Type B pancreatic cell (in vitro differentiated cells): ENCODE measurements around the gene HDLBP. TPM values are rescaled to one million over a fixed set of nuclear protein-coding genes. Genes with fewer than 3 reads are reported as not detected.

Experiments used
- DNase-seq: peaks from one replicate; pipeline ENCODE4 v3.0.0; 2021; ENCODE audit warnings: mixed read lengths; ENCODE audit not compliant: unreplicated experiment; ENCODE audit errors: extremely low spot score
- H3K27ac Mint-ChIP-seq: 2 replicates; pipeline ENCODE4 v1.8.0; 2021; ENCODE audit warnings: mild to moderate bottlenecking, mixed read lengths
- H3K27me3 Mint-ChIP-seq: 2 replicates; pipeline ENCODE4 v1.8.0; 2021; ENCODE audit warnings: mixed read lengths
- H3K36me3 Mint-ChIP-seq: 2 replicates; pipeline ENCODE4 v1.8.0; 2021; ENCODE audit warnings: mixed read lengths
- H3K4me1 Mint-ChIP-seq: one replicate; pipeline ENCODE4 v1.8.0; 2021; ENCODE audit warnings: mixed read lengths; ENCODE audit not compliant: unreplicated experiment
- H3K4me3 Mint-ChIP-seq: 2 replicates; pipeline ENCODE4 v1.8.0; 2021; ENCODE audit warnings: mild to moderate bottlenecking, mixed read lengths
- H3K9me3 Mint-ChIP-seq: 2 replicates; pipeline ENCODE4 v1.8.0; 2021; ENCODE audit warnings: mixed read lengths
- total RNA-seq: library from RNA; stranded (reverse); gene quantifications from 2 replicates; pipeline ENCODE4 v1.2.1, GENCODE V29; 2021; ENCODE audit warnings: low replicate concordance
- TF ChIP-seq, protein P1 (sequence below): fragments of 200-600 bp; sonication (generic); conservative IDR thresholded peaks from 2 replicates; pipeline ENCODE4 v1.5.0; 2021; ENCODE audit warnings: antibody characterized with exemption, mild to moderate bottlenecking

HDLBP gene
- total RNA-seq, 1 donor from 2014 or later, result 466 TPM

GRCh38 chr2:241228081-241228859, 87.2 kb downstream of the HDLBP start:
- H3K9me3 Mint-ChIP-seq, result no peaks in the 10 kb centered on the region
- no peak overlapping the region for H3K4me3 Mint-ChIP-seq
- H3K27me3 Mint-ChIP-seq, result no peaks in the 10 kb centered on the region
- TF ChIP-seq, protein P1, sequence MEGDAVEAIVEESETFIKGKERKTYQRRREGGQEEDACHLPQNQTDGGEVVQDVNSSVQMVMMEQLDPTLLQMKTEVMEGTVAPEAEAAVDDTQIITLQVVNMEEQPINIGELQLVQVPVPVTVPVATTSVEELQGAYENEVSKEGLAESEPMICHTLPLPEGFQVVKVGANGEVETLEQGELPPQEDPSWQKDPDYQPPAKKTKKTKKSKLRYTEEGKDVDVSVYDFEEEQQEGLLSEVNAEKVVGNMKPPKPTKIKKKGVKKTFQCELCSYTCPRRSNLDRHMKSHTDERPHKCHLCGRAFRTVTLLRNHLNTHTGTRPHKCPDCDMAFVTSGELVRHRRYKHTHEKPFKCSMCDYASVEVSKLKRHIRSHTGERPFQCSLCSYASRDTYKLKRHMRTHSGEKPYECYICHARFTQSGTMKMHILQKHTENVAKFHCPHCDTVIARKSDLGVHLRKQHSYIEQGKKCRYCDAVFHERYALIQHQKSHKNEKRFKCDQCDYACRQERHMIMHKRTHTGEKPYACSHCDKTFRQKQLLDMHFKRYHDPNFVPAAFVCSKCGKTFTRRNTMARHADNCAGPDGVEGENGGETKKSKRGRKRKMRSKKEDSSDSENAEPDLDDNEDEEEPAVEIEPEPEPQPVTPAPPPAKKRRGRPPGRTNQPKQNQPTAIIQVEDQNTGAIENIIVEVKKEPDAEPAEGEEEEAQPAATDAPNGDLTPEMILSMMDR, result no peak
- no peak for DNase-seq
- H3K4me1 Mint-ChIP-seq, result peaks cover 9% of the 10 kb centered on the region
- peaks cover 20% of the 10 kb centered on the region for H3K36me3 Mint-ChIP-seq
- peak overlapping the region; percentile 41 for H3K27ac Mint-ChIP-seq

DNA sequence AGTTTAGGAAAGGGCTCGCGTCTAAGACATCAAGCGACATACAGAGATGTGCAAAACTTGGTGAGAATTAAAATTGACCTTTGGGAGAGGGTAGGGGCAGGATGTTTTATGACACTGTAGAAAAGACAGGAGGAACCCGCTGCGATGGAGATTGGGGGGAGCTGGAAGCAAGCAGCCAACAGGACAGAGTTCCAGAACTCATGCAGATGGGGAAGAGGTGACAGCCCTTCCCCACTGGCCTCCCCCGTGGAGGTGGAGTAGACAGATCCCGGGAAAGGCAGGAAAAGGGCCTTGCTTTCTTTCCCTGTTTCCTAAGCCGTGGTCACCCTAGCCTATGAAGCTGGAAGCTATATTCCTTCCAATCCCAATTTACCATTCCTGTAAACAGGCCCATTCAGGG, 87.9 kb downstream of the HDLBP start:
- no peaks in the 10 kb centered on the region for H3K27me3 Mint-ChIP-seq
- no peak for DNase-seq
- peak overlapping the region; percentile 41 for H3K27ac Mint-ChIP-seq

GRCh38 chr2:241226723-241227572, 88.5 kb downstream of the HDLBP start:
- no peaks in the 10 kb centered on the region for H3K9me3 Mint-ChIP-seq
- TF ChIP-seq, protein P1, result no peak
- H3K36me3 Mint-ChIP-seq, result peaks cover 16% of the 10 kb centered on the region
- H3K4me3 Mint-ChIP-seq, result no peak overlapping the region
- no peaks in the 10 kb centered on the region for H3K27me3 Mint-ChIP-seq
- peaks cover 9% of the 10 kb centered on the region for H3K4me1 Mint-ChIP-seq
- H3K27ac Mint-ChIP-seq, result peak overlapping the region; percentile 41
- no peak for DNase-seq

More for the DNA sequence above, 87.9 kb downstream of the HDLBP start:
- Mint-ChIP-seq H3K4me3 (no peak overlapping the region), H3K4me1 (peaks cover 9% of the 10 kb centered on the region), H3K9me3 (no peaks in the 10 kb centered on the region), H3K36me3 (peaks cover 18% of the 10 kb centered on the region)
- TF ChIP-seq, protein P1, result no peak

- no peak overlapping the region for H3K4me3 Mint-ChIP-seq
- H3K36me3 Mint-ChIP-seq, result peaks cover 11% of the 10 kb centered on the region
- H3K27me3 Mint-ChIP-seq, result no peaks in the 10 kb centered on the region
- TF ChIP-seq, protein P1, result no peak
- DNase-seq, result no peak
- peaks cover 9% of the 10 kb centered on the region for H3K4me1 Mint-ChIP-seq
- H3K27ac Mint-ChIP-seq, result no peak overlapping the region
- no peaks in the 10 kb centered on the region for H3K9me3 Mint-ChIP-seq
Observed at GRCh38 chr2:241225983-241226382, 89.5 kb downstream of the HDLBP start.

DNA sequence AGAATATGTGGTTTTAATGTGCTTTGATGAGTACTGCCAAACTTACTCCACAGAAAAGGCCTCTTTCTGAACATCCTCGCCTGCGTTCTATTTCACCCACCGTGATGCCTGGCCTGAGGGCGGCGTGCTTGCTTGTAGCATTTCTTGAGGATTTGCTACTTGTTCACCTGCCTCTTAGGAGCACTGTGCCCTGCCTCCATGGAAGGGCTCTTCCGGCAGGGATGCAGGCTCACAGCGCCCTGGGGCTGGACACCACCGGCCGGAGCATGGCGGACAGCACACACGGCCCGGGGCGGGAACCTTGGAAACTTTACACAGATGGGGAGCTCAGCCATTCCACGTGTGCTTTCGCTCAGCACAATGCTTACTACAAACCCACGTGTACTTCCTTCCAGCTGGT, 89.9 kb downstream of the HDLBP start:
- Mint-ChIP-seq H3K27me3 (no peaks in the 10 kb centered on the region), H3K27ac (no peak overlapping the region), H3K36me3 (peaks cover 11% of the 10 kb centered on the region), H3K9me3 (no peaks in the 10 kb centered on the region), H3K4me3 (no peak overlapping the region), H3K4me1 (peaks cover 9% of the 10 kb centered on the region)
- TF ChIP-seq, protein P1, result no peak
- DNase-seq, result no peak
